ENCODE data around the gene POLR1G.

Gene POLR1G, protein sequence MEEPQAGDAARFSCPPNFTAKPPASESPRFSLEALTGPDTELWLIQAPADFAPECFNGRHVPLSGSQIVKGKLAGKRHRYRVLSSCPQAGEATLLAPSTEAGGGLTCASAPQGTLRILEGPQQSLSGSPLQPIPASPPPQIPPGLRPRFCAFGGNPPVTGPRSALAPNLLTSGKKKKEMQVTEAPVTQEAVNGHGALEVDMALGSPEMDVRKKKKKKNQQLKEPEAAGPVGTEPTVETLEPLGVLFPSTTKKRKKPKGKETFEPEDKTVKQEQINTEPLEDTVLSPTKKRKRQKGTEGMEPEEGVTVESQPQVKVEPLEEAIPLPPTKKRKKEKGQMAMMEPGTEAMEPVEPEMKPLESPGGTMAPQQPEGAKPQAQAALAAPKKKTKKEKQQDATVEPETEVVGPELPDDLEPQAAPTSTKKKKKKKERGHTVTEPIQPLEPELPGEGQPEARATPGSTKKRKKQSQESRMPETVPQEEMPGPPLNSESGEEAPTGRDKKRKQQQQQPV

DNA sequence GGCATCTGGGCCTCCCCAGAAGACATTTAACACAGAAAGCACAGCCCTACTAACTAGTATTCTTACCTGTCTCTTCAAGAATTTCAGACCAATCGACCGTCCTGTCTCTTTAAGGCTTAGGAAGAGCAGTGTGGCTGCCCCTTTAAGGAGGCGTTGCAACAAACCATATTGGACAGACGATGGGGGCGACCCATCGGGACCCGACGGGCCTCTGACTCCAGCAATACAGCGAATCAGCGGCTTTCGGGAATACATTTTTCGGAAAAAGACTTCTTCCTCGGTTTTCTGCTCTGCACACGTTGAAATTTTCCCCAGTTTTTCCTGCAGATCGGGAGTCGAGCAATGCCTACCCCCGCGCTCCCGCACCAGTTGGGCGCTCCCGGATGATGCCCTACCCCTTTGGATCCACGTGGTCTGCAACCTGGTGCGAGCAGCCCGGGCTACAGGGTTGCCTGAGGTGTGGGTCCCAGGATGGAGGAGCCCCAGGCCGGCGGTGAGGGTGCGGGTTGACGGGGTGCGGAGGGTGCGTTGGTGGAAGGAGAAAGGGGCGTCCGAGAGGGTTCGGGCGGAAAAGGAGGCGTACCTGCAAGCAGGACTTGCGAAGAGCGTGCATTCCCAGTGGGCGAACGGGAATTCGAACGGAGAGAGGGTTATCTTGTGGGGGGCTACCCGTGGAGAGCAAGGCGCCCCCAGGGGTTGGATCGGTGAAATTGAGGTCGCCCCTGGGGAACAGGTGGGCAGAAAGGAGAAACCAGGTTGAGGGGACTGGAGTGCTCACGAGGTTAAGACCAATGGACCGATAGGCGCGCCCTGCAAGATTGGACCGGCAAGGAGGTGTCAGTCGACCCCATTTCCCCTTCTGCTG is at the start of gene POLR1G:
TSS of gene POLR1G (plus strand) at position 419 of the 865 bp plus-strand sequence. CDS start at position 472, 53 bp downstream.
- DNase-seq = peak; percentile 91

DNA sequence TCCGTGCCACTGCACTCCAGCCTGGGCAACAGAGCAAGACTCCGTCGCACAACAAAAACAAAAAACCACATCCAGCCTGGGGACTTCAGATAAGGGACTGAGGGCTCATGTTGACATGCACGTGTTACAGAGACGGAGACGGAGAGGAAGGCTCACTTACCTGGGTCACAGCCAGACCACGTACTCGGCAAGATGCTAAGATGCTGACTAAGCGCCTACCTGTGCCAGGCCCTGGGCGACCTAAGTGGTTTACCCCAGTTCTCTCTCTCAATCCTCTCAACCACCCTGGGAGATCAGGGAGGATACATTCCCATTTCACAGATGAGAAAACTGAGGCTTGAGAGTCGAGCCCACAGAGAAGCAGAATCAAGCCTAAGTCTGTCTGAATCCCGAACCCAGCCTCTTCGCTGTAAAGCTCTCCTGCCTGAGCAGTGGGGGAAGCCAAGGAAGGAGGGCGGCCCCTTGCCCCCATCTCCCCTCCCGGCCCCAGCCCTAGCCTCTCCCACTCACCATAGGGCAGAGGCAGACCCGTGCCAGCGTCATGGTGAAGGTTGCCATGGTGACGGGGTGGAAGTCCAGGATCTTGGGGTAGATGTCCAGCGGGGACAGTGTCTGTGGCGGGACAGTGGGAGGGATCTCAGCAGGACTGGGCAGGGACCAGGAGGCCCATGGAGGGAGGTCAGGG is 49.5 kb upstream of the POLR1G start:
- DNase-seq = no peak

DNA sequence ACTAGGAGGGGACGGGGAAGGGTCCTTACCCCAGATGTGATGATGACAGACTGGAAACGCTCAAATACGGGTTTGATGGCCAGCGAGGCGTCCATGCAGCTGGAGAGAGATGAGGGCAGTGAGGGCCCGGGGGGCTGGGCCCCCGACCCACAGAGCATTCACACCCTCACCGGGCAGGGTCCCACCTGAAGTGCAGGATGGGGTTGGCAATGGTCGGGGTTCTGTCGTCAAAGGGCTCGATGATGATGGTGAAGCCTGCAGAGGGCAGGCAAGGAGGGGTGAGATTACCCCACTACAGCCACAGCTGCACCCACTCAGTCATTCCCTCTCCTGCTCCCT is 49.0 kb upstream of the POLR1G start:
- DNase-seq = no peak

DNA sequence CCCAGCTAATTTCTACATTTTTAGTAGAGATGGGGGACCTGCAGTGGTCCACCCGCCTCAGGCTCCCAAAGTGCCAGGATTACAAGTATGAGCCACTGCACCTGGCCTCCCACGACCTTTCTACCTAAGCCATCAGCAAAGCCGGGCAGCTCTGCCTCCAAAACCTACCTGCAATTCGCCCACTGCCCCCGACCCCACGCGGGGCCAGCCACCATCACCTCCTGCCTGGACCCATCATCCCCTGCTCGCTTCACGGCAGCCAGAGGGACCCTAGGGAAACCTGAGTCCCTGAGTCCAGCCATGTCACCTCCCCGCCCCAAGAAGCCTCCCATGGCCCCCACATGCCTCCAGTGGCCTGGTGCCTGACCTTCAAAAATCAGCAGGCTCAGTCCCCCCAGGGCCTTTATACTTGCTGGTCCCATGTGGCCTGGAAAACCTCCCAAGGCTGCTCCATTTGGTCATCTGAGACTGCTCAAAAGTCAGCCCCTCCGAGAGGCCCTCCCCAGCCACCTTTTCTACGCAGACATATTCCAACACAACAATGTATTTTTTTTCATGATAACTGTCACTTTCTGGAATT is 48.1 kb upstream of the POLR1G start:
- no peak for DNase-seq

DNA sequence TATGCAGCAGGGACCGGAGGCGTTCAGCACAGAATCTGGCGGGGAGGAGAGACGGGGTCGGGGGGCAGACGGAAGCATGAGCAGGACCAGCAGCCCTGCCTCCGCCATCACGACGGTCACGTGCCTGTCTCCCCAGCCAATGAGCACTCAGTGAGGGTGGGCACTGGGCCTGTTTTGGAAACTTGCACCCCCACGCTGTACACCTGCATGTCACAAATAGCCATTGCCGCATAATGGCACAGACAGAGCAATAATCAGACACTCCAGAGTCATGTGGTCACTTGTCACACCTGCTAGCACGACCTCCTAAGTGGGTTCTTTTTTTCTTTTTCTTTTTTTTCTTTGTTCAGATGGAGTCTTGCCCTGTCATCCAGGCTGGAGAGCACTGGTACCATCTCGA is 44.8 kb upstream of the POLR1G start:
- DNase-seq = no peak

DNA sequence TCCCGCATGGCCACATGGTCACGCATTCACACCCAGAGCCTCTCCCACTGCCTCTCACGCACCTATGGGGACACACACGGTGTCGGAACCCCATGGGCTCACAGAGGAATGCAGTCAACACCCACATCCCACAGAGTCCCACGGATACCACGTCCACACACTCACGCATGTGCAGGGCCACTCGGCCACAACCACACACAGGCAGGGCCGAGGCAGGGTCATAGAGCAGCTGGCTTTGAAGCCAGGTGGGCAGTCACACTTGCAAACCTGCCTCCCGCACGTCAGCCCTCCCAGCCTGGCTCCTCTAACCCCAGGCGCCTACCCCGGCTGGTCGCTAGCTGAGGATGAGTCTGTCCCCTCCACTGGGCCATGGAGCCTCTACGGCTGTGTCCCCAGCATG is 44.2 kb upstream of the POLR1G start:
- DNase-seq = no peak

DNA sequence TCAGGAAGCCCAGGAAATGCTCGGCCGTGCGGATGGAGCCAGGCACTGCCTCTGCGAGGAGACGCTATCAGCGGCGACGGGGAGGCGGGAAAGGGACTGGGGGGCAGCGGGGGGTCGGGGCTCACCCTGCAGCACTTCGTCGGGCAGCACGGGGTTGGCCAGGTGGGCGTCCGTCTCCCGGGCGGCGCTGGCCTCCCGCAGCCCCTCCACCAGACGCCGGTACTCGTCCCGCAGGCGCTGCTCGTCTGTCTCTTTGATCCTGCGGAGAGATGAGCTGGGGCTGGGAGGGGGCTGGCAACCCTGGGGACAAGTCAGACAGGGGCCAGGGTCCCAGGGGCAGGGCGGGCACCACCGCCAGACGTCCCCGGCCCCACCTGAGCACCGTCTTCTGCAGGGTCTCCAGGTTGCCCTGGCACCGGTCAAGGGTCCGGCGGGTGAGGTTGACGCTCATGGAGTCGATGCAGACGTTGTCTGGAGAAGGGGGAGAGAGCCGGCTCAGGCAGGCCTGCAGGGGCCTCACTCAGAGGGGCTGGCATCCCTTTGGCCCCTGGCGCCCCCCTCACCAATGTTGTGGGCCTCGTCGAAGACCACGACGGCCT is 42.5 kb upstream of the POLR1G start:
- no peak for DNase-seq

DNA sequence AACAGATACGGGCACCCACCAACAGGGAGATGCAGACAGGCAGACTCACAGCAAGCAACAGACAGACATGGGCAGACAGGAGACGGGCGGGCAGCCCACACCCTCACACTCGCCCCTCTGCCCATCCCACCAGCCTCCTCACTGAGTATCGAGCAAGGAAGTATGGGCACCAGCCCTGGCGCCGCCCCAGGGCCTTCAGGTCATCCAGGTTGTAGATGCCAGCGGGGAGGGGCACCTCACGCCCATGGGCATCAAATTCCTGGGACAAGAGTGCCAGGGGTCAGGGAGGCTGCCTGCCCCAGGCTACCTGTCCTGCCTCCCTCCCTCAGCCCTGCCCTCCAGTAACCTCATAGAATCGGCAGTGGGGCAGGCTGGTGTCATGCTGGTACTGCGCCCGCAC is 41.7 kb upstream of the POLR1G start:
- DNase-seq = no peak

DNA sequence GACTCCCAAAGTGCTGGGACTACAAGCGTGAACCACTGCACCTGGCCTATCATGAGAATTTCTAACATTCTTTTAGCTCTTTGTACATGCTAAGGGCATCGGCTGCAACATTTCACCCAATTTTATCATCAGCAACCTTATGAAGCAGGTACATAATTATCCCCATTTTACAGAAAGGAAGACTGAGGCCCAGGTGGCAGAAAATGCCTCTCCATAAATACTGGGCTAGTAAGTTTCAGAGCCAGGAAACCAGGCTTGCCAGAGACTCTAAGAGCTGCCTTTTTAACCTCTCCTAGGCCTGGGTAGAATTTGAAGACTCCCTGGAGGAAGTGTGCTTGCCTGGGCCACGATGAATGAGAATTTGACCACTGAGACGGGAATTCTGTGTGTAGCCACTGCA is 38.3 kb upstream of the POLR1G start:
- no peak for DNase-seq

DNA sequence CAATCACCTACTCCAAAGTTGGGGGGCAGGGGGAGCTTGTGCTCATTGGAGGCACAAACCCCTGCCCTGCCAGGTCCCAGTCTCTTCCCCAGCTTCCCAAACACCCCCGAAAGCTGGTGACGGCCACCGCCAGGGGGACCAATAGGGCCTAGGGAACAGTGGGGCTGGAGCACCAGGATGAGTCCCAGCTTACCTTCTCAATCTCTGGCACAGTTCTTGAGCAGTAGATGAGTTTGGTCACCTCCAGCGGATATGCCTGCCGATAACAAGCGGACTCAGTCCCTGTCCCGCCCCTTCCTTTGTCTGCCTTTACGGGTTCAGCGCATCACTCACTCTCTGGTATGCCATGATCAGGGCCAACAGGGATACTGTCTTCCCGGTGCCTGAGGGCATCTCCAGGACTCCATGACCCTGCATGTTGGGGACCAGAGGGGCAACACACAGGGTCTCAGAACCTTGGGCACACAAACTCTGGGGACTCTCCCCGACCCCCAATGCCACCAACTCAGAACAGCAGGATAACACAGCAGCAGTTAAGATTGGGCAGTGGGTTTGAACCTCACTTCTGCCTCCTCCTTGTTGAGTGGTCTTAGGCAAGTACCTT is 37.6 kb upstream of the POLR1G start:
- DNase-seq = no peak

DNA sequence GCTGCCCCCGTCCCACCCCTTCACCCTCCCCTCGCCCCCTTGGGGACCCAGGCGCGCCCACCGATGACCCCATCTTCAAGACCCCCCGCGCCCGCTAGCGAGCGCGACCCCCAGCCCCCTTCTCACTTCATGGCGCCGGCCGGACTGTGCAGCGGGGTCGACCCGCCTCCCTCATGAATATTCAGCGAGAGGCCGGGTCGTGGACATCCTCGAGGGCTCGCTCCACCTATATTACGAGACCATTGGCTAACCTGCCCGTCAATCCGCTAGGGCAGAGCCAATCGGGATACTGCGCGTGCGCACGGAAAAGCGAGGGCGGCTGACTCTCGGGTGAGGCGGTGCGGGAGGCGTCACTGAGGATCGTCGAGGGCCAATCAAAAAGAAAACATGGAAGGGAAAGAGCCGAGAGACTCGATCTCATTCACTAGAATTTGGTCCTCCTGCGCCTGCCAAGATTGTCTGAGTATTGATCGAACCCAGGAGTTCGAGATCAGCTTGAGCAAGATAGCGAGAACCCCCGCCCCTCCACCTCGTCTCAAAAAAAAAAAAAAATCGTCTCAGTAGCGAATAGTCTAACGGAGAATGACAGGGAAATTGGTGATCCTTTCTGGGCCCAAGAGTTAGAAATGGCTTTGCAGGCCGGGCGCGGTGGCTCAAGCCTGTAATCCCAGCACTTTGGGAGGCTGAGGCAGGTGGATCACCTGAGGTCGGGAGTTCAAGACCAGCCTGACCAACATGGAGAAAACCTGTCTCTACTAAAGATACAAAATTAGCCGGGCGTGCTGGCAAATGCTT is 35.8 kb upstream of the POLR1G start, which contains the start of gene ERCC2:
TSS of gene ERCC2 (minus strand) at position 164 of the 795 bp plus-strand sequence. CDS start at position 131, 33 bp downstream.
- peak; percentile 99 for DNase-seq

DNA sequence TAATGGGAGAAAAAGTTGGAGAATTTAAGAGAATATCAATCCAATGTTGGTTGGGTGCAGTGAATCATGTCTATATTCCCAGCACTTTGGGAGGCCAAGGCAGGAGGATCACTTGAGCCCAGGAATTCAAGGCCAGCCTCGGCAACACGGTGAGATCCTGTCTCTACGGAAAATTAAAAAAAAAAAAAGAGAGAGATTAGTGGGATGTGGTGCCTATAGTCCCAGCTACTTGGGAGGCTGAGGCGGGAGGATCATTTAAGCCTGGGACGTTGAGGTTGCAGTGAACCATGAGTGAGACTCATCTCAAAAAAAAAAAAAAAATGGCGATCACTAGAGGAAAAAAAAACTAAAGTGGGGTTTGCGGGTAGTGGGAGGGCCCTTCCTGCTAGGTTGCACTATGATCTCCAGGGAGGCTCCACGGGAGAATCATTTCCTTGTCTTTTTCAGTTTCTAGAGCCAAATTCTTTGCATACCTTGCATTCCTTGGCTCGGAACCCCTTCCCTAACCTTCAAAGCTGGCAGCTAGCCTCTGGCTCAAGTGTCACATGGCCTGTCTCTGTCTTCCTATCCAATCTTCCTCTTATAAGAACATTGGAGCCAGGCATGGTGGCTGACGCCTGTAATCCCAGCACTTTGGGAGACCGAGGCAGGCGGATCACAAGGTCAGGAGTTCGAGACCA is 30.3 kb upstream of the POLR1G start:
- DNase-seq = no peak

DNA sequence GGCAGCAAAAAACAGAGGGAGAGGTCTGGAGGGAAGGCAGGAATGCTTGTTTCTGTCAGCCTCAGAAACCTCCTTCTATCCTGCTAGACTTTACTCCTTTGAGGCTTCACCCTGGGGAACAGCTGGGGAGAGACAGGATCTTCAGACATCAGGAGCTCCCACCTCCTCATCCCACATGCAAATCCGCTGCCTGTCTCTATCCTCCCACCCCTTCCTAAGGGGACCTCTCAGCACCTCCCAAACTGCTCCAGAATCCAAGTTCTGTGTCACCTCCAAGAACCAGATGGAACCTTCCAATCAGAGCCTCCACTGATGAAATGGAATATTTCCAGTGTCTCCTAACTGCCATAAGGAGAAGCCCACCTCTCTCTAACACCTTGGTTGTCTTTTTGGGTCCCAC is 26.3 kb upstream of the POLR1G start:
- no peak for DNase-seq

DNA sequence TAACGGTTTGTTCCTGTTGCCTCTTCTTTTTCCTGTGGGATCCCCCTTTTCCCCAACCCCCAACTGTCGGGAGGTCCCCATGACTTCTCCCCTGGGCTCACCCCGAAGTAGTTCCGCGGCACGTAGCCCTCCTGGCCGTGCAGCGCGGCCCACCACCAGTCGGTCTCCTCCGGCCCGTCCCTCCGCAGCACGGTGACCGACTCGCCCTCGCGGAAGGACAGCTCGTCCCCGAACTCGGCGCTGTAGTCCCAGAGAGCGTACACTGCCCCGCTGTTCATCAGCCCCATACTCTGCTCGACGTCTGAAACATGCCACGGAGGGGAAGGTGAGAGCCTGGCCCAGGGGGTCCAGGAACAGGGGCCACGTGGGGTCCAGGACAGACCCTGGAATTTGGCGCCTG is 24.0 kb upstream of the POLR1G start:
- DNase-seq = no peak

DNA sequence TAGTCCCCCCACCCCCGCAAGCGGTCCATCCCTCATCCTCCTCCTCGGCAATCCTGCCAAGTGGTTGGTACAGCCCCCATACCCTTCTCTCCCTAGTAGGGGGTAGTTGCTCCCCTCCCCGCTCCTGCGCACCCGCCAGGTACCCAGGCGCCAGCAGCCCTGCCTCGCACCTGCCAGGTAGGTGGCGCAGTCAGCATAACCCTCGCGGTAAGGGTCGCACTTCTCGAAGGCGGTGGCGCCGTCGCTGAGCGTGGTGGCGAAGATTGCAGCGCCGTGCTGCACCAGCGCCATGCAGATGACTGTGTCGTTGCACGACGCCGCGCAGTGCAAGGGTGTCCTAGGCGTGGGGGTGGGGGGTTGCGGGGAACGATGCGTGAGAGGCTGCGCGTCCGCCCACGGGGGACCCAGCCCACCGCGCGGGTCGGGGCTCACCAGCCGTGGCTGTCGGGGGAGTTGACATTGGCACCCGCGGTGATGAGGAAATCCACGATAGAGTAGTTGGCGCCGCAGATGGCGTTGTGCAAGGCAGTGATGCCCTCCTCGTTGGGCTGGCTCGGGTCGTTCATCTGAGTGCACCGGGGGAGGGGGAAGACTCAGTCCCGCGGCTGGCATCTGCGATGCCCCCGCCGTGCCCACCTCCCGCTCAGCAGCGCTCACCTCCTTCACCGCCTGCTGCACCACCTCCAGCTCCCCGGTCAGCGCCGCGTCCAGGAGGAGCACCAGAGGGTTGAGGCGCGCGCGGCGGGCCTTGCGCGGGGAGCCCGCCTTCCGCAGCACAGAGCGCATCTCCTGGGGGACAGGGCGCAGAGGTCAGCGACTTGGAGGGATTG is 20.8 kb upstream of the POLR1G start:
- no peak for DNase-seq

DNA sequence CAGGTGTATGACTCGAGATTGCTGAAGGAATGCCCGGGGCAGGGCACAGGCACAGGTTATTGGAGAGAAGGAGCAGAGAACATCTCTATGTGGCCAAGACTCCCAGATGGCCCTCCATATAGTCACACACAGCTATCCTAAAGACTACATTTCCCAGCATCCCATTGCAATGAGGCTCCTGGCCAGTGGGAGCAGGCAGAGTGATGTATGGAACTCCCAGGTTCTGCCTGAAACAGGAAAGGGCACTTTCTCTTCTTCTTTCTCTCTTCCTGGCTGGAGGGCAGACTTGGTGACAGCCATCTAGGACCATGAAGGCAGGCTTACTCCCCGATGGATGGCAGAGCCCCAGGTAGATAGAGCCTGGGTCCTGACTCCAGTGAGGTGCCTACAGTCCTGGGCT is 15.1 kb upstream of the POLR1G start:
- peak; percentile 84 for DNase-seq

DNA sequence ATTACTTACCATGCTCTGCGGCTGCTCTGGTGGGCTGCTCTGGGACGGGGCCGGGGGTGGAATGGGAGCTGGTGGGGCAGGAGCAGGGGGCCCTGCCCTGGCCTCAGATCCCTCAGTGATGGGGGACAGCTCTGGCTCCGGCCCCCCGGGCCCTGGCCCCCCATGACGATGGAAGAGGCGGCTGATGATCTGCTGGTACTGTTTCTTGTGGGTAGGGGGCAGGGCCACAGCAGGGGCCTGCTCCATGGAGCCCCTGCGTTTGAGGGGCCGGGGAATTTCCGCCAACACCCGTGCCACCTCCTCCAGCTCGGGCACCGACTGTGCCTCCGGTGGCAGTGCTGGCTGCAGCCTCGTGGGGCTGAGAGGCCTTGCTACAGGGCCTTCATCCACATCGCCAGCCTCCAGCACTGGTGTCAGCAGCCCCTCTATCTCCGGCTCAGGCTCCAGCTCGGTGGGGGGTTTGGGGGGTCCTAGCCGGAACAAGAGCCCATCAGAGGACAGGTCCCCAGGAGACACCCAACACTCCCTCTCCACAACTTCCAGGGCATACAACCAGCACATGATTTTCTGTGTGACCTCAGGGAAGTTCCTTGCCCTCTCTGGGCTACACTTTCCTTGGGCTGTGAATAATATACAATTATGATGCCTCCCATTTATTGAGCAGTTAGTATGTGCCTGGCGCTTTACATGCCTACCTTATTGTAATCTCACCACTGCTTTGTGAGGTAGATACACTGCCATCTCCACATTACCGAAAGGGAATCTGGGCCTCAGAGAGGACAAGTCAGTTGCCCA is 14.4 kb upstream of the POLR1G start:
- no peak for DNase-seq

DNA sequence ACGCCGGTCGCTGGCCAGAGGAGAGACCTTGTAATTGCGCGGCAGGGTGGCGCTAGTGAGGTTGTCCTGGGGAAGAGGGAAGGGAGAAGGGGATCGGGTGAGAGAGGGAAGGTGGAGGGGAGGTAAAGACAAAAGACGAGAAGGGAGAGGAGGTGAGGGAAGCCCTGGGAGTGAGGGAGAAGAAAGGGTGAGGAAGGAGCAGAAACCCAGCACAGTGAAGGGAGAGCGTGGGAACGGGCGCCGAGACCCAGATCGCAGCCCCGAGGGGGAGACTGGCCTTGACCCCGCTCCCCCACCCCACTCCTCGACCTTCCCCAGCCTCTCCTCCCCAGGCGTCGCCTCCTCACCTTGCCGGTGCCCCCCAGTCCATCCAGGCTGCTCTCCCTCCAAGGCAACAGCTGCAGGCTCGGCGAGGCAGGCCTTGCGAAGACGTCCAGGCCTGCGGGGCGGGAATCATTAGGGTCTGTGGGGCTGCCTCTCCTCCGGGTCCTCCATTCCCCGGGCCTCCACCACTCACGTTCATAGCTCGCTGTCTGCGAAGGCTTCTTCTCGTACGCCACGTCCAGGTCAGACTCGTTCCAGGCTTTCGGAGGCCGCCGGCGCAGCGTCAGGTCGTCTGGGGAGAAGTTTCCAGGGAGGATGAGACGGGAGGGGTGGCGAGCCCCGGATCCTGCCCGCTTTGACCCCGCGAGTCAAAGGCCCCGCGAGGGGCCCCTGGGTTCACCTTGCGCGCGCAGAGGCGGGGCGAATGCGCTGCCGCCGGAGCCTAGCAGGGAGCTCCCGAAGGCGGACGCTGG is 10.4 kb upstream of the POLR1G start:
- no peak for DNase-seq
